Bronchial epithelial cell (primary cell): ENCODE results near the gene MOK. TPM values are rescaled to one million over a fixed set of nuclear protein-coding genes. Genes with fewer than 3 reads are reported as not detected.

Experiments used
- DNase-seq: peaks from one replicate; pipeline ENCODE4 v3.0.0-alpha.2; 2010; ENCODE audit warnings: low read depth
- FAIRE-seq: peaks from 2 replicates; lab custom pipeline; 2011; peaks lifted over from hg19 to GRCh38; lab: Jason Lieb, UNC
- H3K27me3 ChIP-seq: 2 replicates; pipeline ENCODE4 v1.5.1; 2011; ENCODE audit warnings: low read length; ENCODE audit not compliant: control insufficient read depth, insufficient read depth
- H3K36me3 ChIP-seq: 2 replicates; pipeline ENCODE4 v1.5.1; 2011; ENCODE audit warnings: low read length; ENCODE audit not compliant: control insufficient read depth, insufficient read depth
- H3K4me3 ChIP-seq: 2 replicates; pipeline ENCODE4 v1.5.1; 2011; ENCODE audit warnings: mild to moderate bottlenecking, low read depth, low read length, control low read depth
- CTCF ChIP-seq: IDR thresholded peaks from 2 replicates; pipeline ENCODE4 v1.5.1; 2011; ENCODE audit warnings: mild to moderate bottlenecking, moderate library complexity, low read length, control low read depth, inconsistent platforms; ENCODE audit not compliant: insufficient read depth, severe bottlenecking
- total RNA-seq: library from RNA; depleted of rRNA; stranded (reverse); fragments of >200 nt; gene quantifications from 2 replicates; pipeline ENCODE4 v1.2.1, GENCODE V29; 2014

MOK gene
- total RNA-seq, 1 donor from 2014 or later: 3.2 TPM

GRCh38 chr14:102320033-102320660, 15.2 kb upstream of the MOK start:
- peak; percentile 12 for DNase-seq
- TF ChIP-seq CTCF: no peak
- H3K4me3 ChIP-seq: peak overlapping the region; percentile 74
- no peak for FAIRE-seq
- no peaks in the 10 kb centered on the region for H3K27me3 ChIP-seq
- H3K36me3 ChIP-seq: no peaks in the 10 kb centered on the region

GRCh38 chr14:102319351-102320032, 14.5 kb upstream of the MOK start, which contains the start of gene ZNF839:
Gene ZNF839, plus strand, starts transcription at chr14:102319746. Its CDS starts 20 bp downstream, at chr14:102319766.
- TF ChIP-seq CTCF: no peak
- Histone ChIP-seq H3K36me3 (no peaks in the 10 kb centered on the region), H3K4me3 (peak within 1 kb of the TSS; percentile 74), H3K27me3 (no peaks in the 10 kb centered on the region)
- FAIRE-seq (no peak), DNase-seq (peak; percentile 70)

- no peaks in the 10 kb centered on the region for H3K36me3 ChIP-seq
- peak overlapping the region; percentile 74 for H3K4me3 ChIP-seq
- no peak for TF ChIP-seq CTCF
- no peak for FAIRE-seq
- no peaks in the 10 kb centered on the region for H3K27me3 ChIP-seq
- no peak for DNase-seq
Measured at GRCh38 chr14:102318781-102319276, 13.9 kb upstream of the MOK start.

GRCh38 chr14:102317564-102318248, 12.7 kb upstream of the MOK start:
- peak; percentile 17 for DNase-seq
- Histone ChIP-seq H3K27me3 (no peaks in the 10 kb centered on the region), H3K36me3 (no peaks in the 10 kb centered on the region), H3K4me3 (peak overlapping the region; percentile 53)
- no peak for TF ChIP-seq CTCF
- no peak for FAIRE-seq

GRCh38 chr14:102316743-102317563, 12.0 kb upstream of the MOK start:
- Histone ChIP-seq H3K4me3 (peak overlapping the region; percentile 53), H3K27me3 (no peaks in the 10 kb centered on the region), H3K36me3 (no peaks in the 10 kb centered on the region)
- TF ChIP-seq CTCF: peak; percentile 85
- FAIRE-seq (no peak), DNase-seq (peak; percentile 75)
